Activated CD8-positive, alpha-beta memory T cell treated with anti-CD3 and anti-CD28 coated beads, Interleukin-2, amount 10 ng/mL, durations not matched to agents 7 days and 5 days (primary cell): Measurements from ENCODE around the gene LRRC46. TPM values are rescaled to one million over a fixed set of nuclear protein-coding genes. Genes with fewer than 3 reads are reported as not detected.

Source experiments
- ATAC-seq: fragments of 150-1000 bp; cut with Tn5 transposase; one replicate; pipeline ENCODE4 v1.10.0; 2021; ENCODE audit warnings: moderate library complexity
- CTCF ChIA-PET: fragments of 350-600 bp; sonication (Branson Sonifier 250); formaldehyde crosslinking; loops from one replicate; lab custom pipeline; 2021; ENCODE audit warnings: antibody characterized with exemption; lab: Charles Lee
- DNase-seq: peaks from one replicate; pipeline ENCODE4 v3.0.0-alpha.2; 2020
- H3K27ac Mint-ChIP-seq: one replicate; pipeline ENCODE4 v1.8.0; 2021; ENCODE audit warnings: mild to moderate bottlenecking, mixed read lengths
- H3K27me3 Mint-ChIP-seq: one replicate; pipeline ENCODE4 v1.8.0; 2021; ENCODE audit warnings: mixed read lengths
- H3K36me3 Mint-ChIP-seq: one replicate; pipeline ENCODE4 v1.8.0; 2021; ENCODE audit warnings: mild to moderate bottlenecking, mixed read lengths
- H3K4me1 Mint-ChIP-seq: one replicate; pipeline ENCODE4 v1.8.0; 2021; ENCODE audit warnings: mixed read lengths
- H3K4me3 Mint-ChIP-seq: one replicate; pipeline ENCODE4 v1.8.0; 2021; ENCODE audit warnings: mild to moderate bottlenecking, moderate library complexity, mixed read lengths
- H3K9me3 Mint-ChIP-seq: one replicate; pipeline ENCODE4 v1.8.0; 2022; ENCODE audit warnings: low read depth, mixed read lengths
- total RNA-seq, 2 experiments: library from RNA; stranded (reverse); gene quantifications; one replicate each; pipeline ENCODE4 v1.2.3, GENCODE V29; 2021

LRRC46 gene
- total RNA-seq, 2 experiments from 2014 or later, result 0.14 to 0.44 TPM

DNA sequence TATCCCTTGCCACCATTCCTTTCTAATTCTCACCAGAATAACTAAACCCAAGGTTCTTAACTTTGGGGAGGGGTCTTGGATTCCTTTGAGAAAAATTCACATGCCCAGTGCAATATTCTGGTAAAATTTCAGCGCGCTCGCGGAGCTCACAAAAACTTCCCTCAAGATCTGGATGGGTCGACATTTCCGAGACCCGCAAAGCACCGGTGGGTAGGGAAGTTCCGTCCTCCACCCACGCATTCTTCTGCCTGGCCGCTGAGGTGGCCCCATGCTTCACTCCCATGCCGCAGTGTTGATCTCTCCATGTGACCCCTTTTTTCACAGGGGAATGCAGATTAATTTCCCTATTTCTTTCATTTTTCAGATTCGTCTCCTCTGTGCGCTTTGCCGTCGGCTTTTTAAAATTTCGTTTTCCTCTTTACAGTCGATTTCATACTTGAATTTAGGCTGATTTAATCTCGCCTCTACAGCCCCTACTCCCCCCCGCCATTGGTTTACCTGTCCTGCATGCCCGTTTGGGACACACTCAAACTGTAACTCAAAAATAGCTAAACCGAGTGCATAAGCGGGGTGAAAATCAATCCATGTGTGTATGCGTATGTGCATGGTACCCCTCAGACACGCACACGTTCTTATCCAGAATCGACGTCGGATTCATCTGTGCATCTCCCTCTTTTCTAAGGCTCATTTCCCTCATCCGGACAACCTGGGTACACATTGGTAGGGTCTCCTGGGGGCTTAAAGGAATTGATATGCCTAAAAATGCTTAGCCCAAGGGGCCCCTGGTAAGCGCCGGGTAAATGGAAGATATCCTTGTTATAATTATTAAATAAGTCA lies 20.9 kb downstream of the LRRC46 start:
- Mint-ChIP-seq H3K27me3 (peaks cover 88% of the 10 kb centered on the region), H3K4me1 (peaks cover 11% of the 10 kb centered on the region), H3K9me3 (no peaks in the 10 kb centered on the region), H3K27ac (no peak overlapping the region), H3K36me3 (no peaks in the 10 kb centered on the region), H3K4me3 (no peak overlapping the region)
- ATAC-seq, result no peak
- DNase-seq, result no peak
- CTCF ChIA-PET, result interaction anchor here (0.6 to 14.0 kb wide), 6 partner anchors 9 to 118 kb away, joined by 3 to 365 read pairs (median 4); partner anchors contain the start of genes CDK5RAP3, SCRN2 and SP2

GRCh38 chr17:47853616-47854015 lies 22.1 kb downstream of the LRRC46 start:
- Mint-ChIP-seq H3K36me3 (no peaks in the 10 kb centered on the region), H3K4me1 (peaks cover 11% of the 10 kb centered on the region), H3K27me3 (peaks cover 82% of the 10 kb centered on the region), H3K9me3 (no peaks in the 10 kb centered on the region), H3K4me3 (no peak overlapping the region), H3K27ac (no peak overlapping the region)
- CTCF ChIA-PET, result interaction anchor here (0.7 kb wide), 1 partner anchor 36 kb away, joined by 4 read pairs; no protein-coding TSS in a partner anchor
- DNase-seq (no peak), ATAC-seq (no peak)

DNA sequence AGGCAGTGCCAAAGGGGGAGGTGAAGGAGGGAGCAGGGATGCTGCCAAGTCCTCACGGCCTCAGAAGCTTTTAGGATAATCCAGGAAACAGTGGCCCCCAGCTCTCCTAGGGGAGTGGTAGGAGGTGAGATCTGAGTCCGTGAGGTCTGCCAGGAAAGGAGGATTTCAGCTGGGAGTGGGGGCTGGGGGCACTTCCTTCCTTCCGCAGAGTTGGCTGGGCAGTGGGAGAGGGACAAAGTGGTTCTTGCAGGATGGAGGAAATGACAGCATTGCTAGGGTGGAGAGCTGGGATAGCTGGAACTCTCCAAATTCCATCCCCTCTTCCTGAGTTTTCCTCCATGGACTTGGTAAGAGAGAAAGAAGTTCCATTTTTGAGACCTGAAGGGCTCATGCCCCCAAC lies 24.3 kb downstream of the LRRC46 start:
- Mint-ChIP-seq H3K27ac (no peak overlapping the region), H3K4me3 (no peak overlapping the region)

DNA sequence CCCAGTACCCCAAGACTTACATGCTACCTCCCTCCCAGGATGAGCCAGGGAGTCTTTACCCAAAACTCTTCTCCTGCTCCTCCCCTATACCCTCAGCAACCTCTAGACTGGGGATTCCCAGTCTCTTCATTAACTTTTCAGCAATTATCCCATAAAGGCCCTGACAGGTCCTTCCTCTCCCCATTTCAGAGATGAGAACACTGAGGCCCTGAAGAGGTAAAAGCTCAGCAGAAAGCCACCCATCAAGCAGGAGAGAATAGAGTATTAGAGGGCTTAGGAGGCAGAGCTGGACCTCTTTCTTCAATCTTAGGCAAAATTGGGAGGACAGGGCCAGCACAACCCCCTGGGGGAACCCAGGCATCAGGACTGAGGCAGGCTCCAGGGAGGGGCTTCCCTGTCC lies 25.4 kb downstream of the LRRC46 start:
- ATAC-seq, result no peak
- peaks cover 6% of the 10 kb centered on the region for H3K4me1 Mint-ChIP-seq
- CTCF ChIA-PET, result interaction anchor here (1.3 to 2.2 kb wide), 4 partner anchors 10 to 16 kb away, joined by 4 to 10 read pairs (median 6); partner anchors contain the start of gene SCRN2

More for the DNA sequence above, 24.3 kb downstream of the LRRC46 start:
- peaks cover 69% of the 10 kb centered on the region for H3K27me3 Mint-ChIP-seq
- DNase-seq (no peak), ATAC-seq (no peak)
- no peaks in the 10 kb centered on the region for H3K36me3 Mint-ChIP-seq
- CTCF ChIA-PET, result interaction anchor here (1.3 to 2.2 kb wide), 3 partner anchors 9 to 15 kb away, joined by 4 to 10 read pairs (median 5); partner anchors contain the start of gene SCRN2
- H3K9me3 Mint-ChIP-seq, result no peaks in the 10 kb centered on the region
- peaks cover 6% of the 10 kb centered on the region for H3K4me1 Mint-ChIP-seq

GRCh38 chr17:47857551-47858455 lies 26.3 kb downstream of the LRRC46 start:
- Mint-ChIP-seq H3K27ac (no peak overlapping the region), H3K4me3 (no peak overlapping the region), H3K36me3 (no peaks in the 10 kb centered on the region), H3K4me1 (no peaks in the 10 kb centered on the region), H3K9me3 (no peaks in the 10 kb centered on the region), H3K27me3 (peaks cover 56% of the 10 kb centered on the region)
- CTCF ChIA-PET, result interaction anchor here (1.2 to 2.2 kb wide), 4 partner anchors 11 to 32 kb away, joined by 3 to 8 read pairs (median 4); partner anchors contain the start of gene SCRN2
- DNase-seq (no peak), ATAC-seq (no peak)

More for the DNA sequence above, 25.4 kb downstream of the LRRC46 start:
- Mint-ChIP-seq H3K9me3 (no peaks in the 10 kb centered on the region), H3K27me3 (peaks cover 66% of the 10 kb centered on the region), H3K4me3 (no peak overlapping the region), H3K27ac (no peak overlapping the region), H3K36me3 (no peaks in the 10 kb centered on the region)
- no peak for DNase-seq

- CTCF ChIA-PET, result interaction anchor here (0.6 to 1.2 kb wide), 3 partner anchors 10 to 49 kb away, joined by 3 read pairs; partner anchors contain the start of gene SCRN2
- H3K27ac Mint-ChIP-seq, result peak overlapping the region; percentile 2
- no peaks in the 10 kb centered on the region for H3K36me3 Mint-ChIP-seq
- no peak for DNase-seq
- no peak for ATAC-seq
- H3K4me1 Mint-ChIP-seq, result peaks cover 8% of the 10 kb centered on the region
- no peak overlapping the region for H3K4me3 Mint-ChIP-seq
- H3K9me3 Mint-ChIP-seq, result no peaks in the 10 kb centered on the region
- H3K27me3 Mint-ChIP-seq, result peaks cover 32% of the 10 kb centered on the region
These were observed 28.9 kb downstream of the LRRC46 start for GRCh38 chr17:47860386-47860785.

- Mint-ChIP-seq H3K4me1 (peaks cover 8% of the 10 kb centered on the region), H3K36me3 (no peaks in the 10 kb centered on the region), H3K9me3 (no peaks in the 10 kb centered on the region), H3K4me3 (no peak overlapping the region), H3K27ac (no peak overlapping the region), H3K27me3 (peaks cover 19% of the 10 kb centered on the region)
- ATAC-seq (no peak), DNase-seq (no peak)
- CTCF ChIA-PET, result interaction anchor here (1.2 to 1.6 kb wide), 3 partner anchors 20 to 80 kb away, joined by 3 to 5 read pairs (median 4); no protein-coding TSS in a partner anchor
These were observed 31.4 kb downstream of the LRRC46 start for GRCh38 chr17:47862621-47863440.

DNA sequence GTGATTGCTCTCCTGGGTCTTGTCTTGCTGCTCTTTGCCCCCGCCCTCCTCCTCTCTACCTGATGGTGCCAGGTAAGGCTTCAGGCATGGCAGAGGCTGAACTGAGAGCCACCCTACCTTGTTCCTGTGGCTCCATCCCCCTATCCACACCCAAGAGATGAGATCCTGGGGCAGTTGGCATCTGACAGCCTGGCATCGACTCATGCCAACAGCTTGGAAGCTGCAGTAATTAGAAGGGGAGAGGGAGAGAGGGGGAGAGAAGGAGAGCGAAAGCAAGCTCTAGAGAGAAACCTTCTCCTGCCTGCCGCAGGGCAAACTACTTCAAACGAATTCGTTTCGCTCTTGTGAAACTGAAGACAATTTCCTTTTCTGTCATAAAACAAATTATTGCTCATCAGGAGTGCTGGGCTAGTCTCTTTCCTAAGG lies 33.3 kb downstream of the LRRC46 start:
- DNase-seq (no peak), ATAC-seq (no peak)
- CTCF ChIA-PET, result interaction anchor here (1.2 to 1.5 kb wide), 2 partner anchors 17 to 23 kb away, joined by 3 to 8 read pairs; partner anchors contain the start of gene SCRN2
- no peak overlapping the region for H3K27ac Mint-ChIP-seq
- H3K27me3 Mint-ChIP-seq, result peaks cover 15% of the 10 kb centered on the region
- no peak overlapping the region for H3K4me3 Mint-ChIP-seq
- peaks cover 8% of the 10 kb centered on the region for H3K4me1 Mint-ChIP-seq
- H3K36me3 Mint-ChIP-seq, result no peaks in the 10 kb centered on the region
- no peaks in the 10 kb centered on the region for H3K9me3 Mint-ChIP-seq

- peaks cover 8% of the 10 kb centered on the region for H3K4me1 Mint-ChIP-seq
- no peaks in the 10 kb centered on the region for H3K9me3 Mint-ChIP-seq
- DNase-seq (no peak), ATAC-seq (no peak)
- peaks cover 30% of the 10 kb centered on the region for H3K27me3 Mint-ChIP-seq
- no peak overlapping the region for H3K27ac Mint-ChIP-seq
- no peak overlapping the region for H3K4me3 Mint-ChIP-seq
- no peaks in the 10 kb centered on the region for H3K36me3 Mint-ChIP-seq
- CTCF ChIA-PET, result no interaction called here
These were observed 35.5 kb downstream of the LRRC46 start for GRCh38 chr17:47866941-47867340.

DNA sequence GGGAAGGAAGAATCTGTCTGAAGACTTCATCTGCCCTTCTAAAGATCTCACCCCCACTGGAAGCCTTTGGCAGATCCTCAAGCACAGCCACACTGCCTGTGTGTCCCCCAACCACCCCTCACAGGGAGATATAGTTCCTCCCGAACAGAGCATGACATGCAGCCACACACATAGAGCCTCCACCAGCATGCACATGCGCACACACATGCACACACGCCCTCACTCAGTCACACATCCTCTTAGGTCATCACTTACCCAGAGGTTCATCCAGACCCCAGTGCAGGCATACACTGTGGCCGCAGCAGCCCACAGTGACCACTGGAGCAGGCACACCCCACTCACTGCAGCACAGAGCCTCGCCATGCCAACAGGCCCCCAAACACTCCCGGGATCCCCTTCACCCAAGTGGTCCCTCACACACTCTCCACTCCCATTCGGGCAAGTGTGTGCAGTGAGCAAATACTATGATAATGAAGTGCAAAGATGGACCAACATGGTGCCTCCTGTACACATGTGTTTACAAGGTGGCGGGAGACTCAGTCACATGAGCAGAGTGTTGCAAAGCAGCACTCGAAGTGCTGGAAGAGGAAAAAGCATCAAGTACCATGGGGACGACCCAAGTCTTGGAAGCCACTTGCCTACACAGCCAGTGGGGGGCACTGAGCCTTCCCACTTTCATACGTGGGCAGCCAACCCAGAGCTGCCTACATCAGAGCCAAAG lies 36.5 kb downstream of the LRRC46 start:
- H3K36me3 Mint-ChIP-seq, result no peaks in the 10 kb centered on the region
- no peak for ATAC-seq
- CTCF ChIA-PET, result interaction anchor here (0.7 to 1.4 kb wide), 2 partner anchors 16 to 734 kb away, joined by 4 read pairs; no protein-coding TSS in a partner anchor
- peaks cover 8% of the 10 kb centered on the region for H3K4me1 Mint-ChIP-seq
- no peak overlapping the region for H3K27ac Mint-ChIP-seq
- peaks cover 38% of the 10 kb centered on the region for H3K27me3 Mint-ChIP-seq
- DNase-seq, result no peak
- H3K4me3 Mint-ChIP-seq, result no peak overlapping the region
- H3K9me3 Mint-ChIP-seq, result no peaks in the 10 kb centered on the region

GRCh38 chr17:47869114-47869513 lies 37.6 kb downstream of the LRRC46 start:
- peaks cover 6% of the 10 kb centered on the region for H3K4me1 Mint-ChIP-seq
- no peaks in the 10 kb centered on the region for H3K9me3 Mint-ChIP-seq
- CTCF ChIA-PET, result interaction anchor here (0.7 to 1.4 kb wide), 4 partner anchors 11 to 28 kb away, joined by 3 to 4 read pairs (median 3); partner anchors contain the start of gene SCRN2
- H3K27ac Mint-ChIP-seq, result no peak overlapping the region
- DNase-seq (no peak), ATAC-seq (no peak)
- no peaks in the 10 kb centered on the region for H3K36me3 Mint-ChIP-seq
- H3K27me3 Mint-ChIP-seq, result peaks cover 46% of the 10 kb centered on the region
- H3K4me3 Mint-ChIP-seq, result no peak overlapping the region
